HS-27A (cell line): ENCODE data around the gene DCBLD2.
"Not testable (repeated sequence)": the region's sequence is repeated elsewhere in the genome, so short reads cannot be mapped to it uniquely, and the experiment has no call there.

ENCODE experiments used
- DNase-seq: peaks from one replicate; pipeline ENCODE4 v3.0.0-alpha.2; 2012; ENCODE audit warnings: low read depth, missing footprints

DCBLD2 gene

DNA sequence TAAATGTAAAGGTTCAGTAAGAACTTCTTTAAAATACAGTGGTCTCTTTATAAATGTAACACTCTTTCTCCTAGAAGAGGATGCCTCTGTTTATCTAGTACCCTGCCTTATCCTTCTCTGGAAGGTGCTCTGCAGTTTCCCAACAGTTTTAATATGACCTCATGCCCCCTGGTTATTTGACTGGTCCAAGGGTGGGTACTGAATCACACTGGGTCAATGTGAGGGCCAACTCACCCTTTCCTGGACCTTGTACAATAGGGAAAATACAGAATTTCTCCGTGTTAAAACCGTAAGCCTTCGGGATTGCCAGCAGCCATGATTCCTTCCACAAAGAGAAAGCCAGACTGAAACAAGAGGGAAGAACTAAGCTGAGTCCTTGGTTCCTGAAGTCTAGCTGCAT lies 9.2 kb downstream of the DCBLD2 start:
- no peak for DNase-seq

DNA sequence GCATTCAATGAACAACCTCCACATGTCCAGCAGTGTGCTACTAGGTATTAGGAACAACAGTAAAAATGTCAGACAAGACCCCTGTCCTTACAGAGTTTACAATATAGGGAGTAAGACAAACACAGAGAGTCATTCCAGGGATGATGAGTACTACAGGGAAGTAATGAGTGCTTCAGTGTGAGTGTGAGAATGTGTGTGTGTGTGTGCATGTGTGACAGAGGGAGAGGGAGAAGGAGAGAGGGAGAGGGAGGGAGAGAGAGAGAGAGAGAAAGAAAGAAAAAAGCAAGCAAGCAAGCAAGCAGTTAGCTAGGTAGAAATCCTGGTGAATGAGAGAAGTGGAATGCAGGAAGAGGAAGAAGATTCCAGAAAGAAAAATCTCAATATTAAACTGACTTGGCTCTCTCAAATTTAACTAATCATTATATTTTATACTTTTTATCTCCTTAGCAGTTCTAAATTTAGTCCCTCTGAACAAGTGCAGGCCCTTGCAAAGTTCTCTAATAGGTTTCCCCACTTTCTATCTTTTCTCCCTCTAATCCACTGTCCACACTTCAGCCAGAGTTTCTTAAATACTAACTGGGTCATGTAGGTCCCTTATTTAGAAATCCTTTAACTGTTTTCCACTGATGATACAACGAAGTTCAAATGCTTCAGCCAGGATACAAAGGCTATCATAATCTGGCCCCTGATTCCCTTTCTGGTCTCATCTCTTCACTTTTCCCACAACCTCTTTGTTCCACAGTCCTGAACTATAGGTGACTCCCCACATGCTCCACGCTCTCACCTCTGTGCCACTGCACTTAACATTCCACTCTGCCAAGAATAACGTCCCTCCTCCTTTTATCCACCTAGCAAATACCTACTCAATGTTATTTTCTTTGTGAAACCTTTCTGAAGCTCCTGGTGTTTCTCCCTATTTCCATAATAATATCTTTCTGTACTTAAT lies 10.3 kb downstream of the DCBLD2 start:
- no peak for DNase-seq

DNA sequence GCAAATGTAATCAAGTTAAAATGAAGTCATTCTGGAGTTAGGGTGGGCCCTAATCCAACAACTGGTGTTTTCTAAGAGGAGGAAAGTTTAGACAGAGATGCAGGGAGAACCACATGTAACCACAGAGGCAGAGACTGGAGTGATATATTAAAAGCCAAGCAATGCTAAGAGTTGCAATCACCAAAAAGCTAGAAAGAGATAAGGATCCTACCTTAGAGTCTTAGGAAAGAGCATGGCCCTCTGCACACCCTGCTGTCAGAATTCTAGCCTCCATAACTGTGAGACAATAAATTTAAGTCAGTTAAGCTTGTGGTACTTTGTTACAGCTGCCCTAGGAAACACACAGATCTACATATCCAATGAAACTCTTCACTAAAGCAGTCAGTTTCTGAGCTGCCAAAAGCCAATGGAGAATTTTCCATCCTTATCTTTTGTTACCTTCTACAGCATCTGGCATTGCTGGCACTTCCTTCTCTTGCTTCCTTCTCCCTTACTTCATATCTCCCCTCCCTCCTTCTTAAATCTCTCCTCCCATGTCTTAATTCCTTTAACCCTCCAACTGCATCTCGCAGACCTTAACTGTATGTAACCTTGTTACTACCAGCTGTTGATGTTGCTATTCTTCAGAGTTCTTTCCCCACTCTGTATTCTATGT lies 11.2 kb downstream of the DCBLD2 start:
- no peak for DNase-seq

DNA sequence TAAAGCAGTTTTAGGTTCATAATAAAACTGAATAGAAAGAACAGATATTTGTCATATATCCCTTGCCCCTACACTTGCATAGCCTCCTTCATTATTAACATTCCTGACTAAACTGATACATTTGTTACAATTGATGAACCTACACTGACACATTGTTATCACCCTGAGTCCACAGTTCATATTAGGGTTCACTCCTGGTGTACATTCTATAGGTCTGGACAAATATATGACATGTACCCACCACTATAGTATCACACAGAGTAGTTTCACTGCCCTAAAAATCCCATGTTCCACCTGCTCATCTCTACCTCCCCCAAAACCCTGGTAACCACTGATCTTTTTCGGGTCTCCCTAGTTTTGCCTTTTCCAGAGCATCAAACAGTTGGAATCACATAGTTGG lies 13.8 kb downstream of the DCBLD2 start:
- no peak for DNase-seq

DNA sequence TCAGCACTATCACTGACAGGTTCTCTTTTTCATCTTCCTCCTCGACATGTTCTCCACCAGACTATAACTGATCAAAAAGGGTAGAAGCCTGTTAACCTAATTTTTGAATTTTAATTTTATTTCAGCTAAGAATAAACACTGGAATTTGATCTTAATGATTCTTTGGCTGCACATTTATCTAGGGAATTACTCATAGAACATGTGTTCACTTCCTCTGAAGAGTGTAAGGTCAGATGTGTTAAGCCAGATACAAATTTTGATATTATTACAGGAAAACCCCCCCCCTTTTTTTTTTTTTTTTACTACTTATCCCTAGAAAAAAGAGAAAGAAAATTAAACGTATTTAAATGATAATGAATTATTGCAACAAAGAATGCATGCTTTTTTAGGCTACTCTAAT lies 15.0 kb downstream of the DCBLD2 start:
- DNase-seq, result no peak

DNA sequence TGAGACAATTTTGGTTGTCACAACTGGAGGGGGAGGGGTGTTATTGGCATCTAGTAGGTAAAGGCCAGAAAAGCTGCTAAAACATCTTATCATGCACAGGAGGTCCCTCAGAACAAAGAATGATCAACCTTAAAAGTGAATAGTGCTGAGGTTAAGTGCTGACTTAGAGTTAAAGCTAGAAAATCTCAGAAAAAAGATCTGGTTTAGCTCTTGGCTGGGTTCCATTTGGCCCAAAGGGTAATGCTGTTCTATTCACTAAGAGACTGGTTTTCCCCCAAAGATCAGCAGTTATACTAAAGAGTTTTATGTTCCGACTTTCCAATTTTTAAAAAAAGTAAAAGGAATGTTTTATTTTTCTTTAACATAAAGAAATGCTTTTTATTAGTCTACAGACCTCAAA lies 15.6 kb downstream of the DCBLD2 start:
- no peak for DNase-seq

DNA sequence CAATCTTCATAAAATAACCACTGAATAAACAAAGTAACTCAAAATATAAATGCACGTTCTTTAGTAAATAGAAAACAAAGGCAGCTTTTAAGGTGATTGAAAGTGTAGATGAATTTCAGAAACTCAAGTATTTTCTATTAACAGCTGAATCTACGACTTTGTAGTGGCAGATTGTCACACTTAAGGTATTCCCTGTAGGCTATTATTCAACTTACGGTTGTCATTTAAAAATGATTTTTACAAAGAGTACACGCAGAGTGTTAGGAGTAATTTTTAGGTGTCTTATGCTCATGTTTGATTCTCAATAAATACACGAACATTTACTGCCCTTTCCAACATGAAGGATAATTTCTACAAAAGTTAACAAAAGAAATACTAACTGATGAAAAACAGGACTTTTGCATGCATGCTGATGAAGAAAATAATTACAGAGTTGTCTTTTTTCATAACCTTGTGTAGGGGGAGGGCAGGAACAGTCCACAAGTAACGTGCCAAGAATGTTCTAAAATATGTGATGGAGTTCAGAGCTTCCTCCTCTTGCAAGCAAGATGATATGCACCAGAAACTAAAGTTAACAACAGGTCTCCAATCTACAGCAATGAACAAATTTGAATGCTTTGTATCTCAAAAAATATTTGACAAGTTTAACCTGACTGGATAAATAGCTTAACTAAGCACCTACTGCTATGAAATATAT lies 16.7 kb downstream of the DCBLD2 start:
- DNase-seq, result no peak

DNA sequence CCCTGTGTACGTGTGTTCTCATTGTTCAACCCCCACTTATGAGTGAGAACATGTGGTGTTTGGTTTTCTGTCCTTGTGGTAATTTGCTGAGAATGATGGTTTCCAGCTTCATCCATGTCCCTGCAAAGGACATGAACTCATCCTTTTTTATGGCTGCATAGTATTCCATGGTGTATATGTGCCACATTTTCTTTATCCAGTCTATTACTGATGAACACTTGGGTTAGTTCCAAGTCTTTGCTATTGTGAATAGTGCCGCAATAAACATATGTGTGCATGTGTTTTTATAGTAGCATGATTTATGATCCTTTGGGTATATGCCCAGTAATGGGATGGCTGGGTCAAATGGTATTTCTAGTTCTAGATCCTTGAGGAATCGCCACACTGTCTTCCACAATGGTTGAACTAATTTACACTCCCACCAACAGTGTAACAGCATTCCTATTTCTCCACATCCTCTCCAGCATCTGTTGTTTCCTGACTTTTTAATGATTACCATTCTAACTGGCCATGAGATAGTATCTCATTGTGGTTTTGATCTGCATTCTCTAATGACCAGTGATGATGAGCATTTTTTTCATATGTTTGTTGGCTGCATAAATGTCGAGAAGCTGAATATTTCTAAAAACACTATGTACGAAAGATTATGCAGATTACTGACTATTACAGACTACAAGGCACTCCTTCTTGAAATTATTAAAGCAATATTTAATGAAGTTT lies 18.7 kb downstream of the DCBLD2 start:
- not testable (repeated sequence) for DNase-seq

DNA sequence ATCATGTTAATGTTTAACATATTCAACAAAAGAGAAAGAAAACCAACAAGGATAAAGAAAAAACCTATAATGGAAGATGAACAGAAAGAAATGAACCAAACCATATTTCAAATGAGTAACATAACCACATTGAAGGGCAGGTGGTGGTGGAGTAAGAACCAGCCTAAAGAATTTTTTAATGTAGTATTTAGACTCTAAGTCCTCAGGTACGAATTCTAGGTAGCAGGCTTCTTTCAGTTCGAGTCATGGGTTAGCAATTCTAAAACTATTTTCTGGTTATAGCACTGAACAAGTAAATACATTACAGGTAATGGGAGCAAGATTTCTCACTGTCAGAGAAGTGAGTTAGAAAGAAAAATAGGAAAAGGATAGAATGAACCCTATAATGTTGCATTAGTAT lies 24.4 kb downstream of the DCBLD2 start:
- no peak for DNase-seq

DNA sequence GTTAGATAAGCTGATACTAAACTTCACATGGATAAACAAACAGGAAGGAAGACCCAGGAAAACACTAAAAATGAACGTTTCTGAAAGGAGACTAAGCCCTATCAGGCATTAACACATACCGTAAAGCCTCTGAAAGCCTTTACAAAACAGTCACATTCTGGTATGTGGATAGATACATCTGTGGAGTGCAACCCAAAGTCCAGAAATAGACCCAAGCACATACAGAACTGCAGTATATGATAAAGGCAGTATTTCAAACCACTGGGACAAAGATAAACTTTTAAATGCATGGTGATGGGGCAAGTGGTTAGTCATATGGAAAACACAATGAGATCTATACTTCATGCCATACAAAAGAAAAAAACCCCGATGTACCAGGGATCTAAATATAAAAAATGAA lies 26.0 kb downstream of the DCBLD2 start:
- no peak for DNase-seq

DNA sequence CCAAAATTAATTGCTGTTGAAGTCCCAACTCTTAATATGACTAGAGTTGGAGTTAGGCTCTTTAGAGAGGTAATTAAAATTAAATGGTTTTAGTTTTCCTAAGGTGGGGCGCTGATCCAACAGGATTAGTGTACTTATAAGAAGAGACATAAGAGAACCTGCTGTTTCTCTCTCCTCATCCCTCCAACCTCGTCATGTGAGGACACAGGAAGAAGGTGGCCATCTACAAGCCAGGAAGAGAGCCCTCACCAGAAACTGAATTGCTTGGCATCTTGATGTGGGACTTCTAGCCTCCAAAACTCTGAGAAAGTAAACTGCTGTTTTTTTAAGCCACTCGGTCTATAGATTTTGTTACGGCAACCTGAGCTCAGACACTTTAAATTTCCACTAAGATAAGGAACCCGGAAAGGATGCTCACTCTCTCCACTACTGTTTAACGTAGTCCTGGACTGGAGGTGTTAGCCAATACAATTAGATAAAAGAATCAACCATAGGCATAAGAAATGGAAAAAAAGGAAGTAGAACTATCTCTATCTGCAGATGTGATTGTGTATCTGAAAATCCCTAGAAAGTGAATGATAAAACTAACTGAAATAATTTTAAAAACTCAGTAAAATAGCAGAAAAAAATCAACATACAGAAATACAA lies 26.8 kb downstream of the DCBLD2 start:
- no peak for DNase-seq

DNA sequence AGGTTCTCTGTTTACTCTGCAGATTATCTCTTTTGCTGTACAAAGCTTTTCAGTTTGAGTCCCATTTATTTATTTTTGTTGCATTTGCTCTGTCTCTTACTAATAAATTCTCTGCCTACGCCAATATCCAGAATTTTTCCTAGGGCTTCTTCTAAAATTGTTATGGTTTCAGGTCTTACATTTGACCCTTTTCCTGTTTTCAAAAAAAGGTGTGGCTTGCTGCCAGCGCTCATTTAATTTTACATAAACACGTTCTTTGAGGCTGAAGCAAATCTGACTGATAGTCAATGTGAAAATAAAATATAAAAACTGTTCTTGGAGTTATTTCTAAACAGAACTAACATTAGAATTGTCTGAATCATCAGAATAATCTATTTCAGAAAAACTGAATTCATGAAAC lies 32.1 kb downstream of the DCBLD2 start:
- DNase-seq, result no peak

DNA sequence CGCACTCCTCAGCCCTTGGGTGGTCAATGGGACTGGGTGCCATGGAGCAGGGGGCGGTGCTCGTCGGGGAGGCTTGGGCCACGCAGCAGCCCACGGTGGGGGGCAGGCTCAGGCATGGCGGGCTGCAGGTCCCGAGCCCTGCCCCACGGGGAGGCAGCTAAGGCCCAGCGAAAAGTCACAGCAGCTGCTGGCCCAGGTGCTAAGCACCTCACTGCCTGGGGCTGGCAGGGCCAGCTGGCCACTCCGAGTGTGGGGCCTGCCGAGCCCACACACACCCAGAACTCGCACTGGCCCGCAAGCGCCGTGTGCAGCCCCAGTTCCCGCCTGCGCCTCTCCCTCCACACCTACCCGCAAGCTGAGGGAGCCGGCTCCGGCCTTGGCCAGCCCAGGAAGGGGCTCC lies 43.5 kb downstream of the DCBLD2 start:
- not testable (repeated sequence) for DNase-seq

DNA sequence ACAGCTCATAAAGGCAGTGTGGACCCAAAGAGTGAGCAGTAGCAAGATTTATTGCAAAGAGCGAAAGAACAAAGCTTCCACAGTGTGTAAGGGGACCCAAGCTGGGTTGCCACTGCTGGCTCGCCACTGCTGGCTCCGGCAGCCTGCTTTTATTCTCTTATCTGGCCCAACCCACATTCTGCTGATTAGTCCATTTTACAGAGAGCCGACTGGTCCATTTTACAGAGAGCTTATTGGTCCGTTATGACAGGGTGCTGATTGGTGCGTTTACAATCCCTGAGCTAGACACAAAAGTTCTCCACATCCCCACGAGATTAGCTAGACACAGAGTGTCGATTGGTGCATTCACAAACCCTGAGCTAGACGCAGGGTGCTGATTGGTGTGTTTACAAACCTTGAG lies 44.2 kb downstream of the DCBLD2 start:
- DNase-seq, result not testable (repeated sequence)

DNA sequence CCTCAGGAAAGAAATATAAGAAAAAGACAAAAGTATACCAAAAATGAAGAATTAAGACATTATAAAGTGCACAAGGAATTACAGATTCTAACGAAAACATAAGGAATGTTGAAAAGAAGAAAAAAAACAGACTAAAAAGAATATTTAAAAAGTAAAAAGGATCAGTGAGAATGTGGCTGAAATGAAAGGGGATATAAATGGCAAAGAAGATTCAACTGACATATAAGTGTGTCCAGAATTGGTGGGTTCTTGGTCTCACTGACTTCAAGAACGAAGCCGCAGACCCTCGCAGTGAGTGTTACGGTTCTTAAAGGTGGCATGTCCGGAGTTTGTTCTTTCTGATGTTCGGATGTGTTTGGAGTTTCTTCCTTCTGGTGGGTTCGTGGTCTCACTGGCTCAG lies 44.8 kb downstream of the DCBLD2 start:
- no peak for DNase-seq

DNA sequence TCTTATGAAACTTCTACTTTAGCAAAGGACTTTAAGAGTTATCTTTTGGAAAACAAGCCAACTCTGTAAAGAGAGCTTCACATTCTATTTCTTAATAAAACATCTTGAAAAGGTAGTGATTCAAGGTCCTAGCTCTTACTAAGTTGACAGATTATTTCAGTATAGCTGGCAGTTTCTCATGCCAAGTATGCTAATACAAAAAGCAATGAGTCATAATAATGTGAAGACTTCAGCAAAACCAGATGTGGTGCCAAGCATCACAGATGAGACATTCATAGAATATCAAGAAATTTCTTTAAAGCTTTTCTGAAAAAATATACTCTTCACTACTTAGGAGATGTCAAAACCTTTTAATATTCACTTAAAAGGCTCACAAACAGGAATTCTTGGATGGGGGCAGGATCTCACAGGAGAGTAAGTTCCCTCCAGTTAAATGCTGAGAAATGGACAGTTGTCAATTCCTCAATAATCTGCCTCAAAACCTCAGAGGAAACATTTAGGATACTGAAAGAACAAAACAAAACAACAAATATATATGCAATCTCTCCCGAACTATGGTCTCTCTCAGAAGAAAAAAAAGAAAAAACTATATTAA lies 45.6 kb downstream of the DCBLD2 start:
- DNase-seq, result peak; percentile 86

DNA sequence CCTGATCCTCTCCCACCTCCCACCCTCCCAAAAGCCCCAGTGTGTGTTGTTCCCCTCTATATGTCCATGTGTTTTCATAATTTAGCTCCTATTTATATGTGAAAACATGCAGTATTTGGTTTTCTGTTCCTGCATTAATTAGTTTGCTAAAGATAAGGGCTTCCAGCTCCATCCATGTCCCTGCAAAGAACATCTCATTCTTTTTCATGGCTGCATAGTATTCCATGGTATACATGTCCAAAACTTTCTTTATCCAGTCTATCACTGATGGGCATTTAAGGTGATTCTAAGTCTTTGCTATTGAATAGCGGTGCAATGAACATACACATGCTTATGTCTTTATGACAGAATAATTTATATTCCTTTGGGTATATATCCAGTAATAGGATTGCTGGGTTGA lies 53.4 kb downstream of the DCBLD2 start:
- no peak for DNase-seq

DNA sequence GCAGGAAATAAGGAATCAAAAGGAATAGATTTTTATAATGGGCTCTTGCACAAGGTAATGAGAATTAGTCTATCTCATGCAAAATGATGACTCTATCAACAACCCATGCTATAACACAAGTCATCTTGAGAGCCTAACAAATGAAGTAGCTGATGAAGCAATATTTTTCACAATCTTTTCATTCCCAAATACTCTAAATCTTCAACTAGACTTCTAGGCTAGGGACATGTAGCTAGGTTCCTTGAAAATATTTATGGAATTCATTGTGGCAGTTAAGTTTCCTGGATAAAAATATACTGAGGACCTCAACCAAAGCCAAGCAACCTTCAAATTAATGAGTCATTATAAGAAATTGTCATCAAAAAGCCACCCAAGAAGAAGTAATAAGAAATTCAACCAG lies 55.4 kb downstream of the DCBLD2 start:
- DNase-seq, result peak; percentile 71

DNA sequence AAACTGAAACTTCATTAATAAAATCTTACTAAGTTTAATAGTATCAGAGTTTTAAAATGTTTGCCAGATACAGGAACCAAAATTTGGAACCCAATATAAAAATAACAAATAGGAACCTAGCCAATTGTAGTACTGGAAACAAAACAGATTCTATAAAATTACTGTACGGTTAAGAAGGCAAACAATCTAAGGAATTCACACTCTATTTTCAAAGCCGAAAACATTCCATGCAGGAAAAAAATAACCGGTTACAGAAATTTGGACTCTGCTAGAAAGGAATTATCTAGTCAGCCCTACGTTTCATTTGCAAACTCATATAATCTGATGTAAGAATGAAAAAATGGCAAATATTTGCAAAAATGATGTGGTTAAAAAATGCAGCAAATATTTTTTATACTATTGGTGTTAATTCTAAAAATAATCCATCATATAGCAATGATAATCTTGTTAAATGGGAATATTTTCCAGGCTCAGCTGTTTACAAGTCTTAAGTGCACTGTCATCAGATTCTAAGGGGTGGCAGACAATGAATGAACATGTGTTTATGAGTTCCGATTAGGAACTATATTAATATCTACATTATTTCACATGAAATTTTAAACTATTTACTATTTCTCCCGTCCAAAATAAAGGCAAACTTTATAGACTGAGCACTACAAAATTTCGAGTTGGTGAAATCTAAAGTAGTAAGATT lies 58.1 kb downstream of the DCBLD2 start:
- peak; percentile 35 for DNase-seq

DNA sequence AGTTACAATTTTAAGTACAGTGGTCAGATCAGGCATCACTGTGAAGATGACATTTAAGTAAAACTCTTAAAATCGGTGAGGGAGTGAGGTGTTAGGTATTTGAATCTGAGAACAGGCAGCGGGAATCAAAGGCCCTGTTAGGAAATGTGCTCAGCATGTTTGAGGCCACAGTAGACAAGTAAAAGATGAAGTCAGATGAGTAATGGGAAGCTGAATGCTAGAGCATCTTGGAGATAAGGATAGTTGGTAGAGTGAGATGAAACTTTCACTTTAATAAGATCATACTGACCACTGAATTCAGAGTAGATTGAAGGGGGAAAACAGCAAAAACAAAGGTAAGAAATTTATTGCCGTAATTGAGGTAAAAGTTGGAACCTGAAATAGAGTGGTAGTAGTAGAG lies 61.6 kb downstream of the DCBLD2 start:
- no peak for DNase-seq

DNA sequence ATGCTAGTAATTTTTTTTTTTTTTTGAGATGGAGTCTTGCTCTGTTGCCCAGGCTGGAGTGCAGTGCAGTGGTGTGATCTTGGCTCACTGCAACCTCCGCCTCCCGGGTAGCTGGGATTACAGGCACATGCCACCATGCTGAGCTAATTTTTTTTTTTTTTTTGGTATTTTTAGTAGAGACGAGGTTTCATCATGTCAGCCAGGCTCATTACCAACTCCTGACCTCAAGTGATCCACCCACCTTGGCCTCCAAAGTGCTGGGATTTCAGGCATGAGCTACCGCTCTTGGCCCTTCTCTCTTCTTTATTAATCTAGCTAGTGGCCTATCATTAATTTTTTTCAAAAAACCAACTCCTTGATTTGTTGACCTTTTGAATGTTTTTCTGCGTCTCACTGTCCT lies 70.4 kb downstream of the DCBLD2 start:
- DNase-seq, result not testable (repeated sequence)
